ENCODE data around the gene CYP39A1. TPM values are rescaled to one million over a fixed set of nuclear protein-coding genes. Genes with fewer than 3 reads are reported as not detected.

The CYP39A1 gene
- total and polyA plus RNA-seq, 9 donors, result 0.90 to 3.1 (median 1.9) TPM

GRCh38 chr6:46629691-46630090 is 22.9 kb downstream of the CYP39A1 start:
- WGBS (ENCODE audit: insufficient coverage), result 57% methylated on average over 1 of the region's 7 CpGs
- Histone ChIP-seq H3K27me3 (ENCODE audit: control insufficient read depth, insufficient read depth, low read length) (no peaks in the 10 kb centered on the region), H3K4me1 (ENCODE audit: control insufficient read depth, insufficient read depth, low read length) (no peaks in the 10 kb centered on the region), H3K9me3 (replicated peaks; ENCODE audit: control insufficient read depth, low read depth, low read length) (no peaks in the 10 kb centered on the region), H3K36me3 (ENCODE audit: control insufficient read depth, insufficient read depth, low read length) (no peaks in the 10 kb centered on the region), H3K27ac (ENCODE audit: low read length) (no peak overlapping the region), H3K4me3 (ENCODE audit: low read length) (no peak overlapping the region)
- DNase-seq, result no peak

GRCh38 chr6:46628976-46629375 is 23.6 kb downstream of the CYP39A1 start:
- Histone ChIP-seq H3K4me3 (ENCODE audit: low read length) (no peak overlapping the region), H3K27ac (ENCODE audit: low read length) (no peak overlapping the region)
- WGBS (ENCODE audit: insufficient coverage), result no CpG with 5 or more reads among the region's 3 CpGs

GRCh38 chr6:46628498-46628897 is 24.1 kb downstream of the CYP39A1 start:
- Histone ChIP-seq H3K4me1 (ENCODE audit: control insufficient read depth, insufficient read depth, low read length) (no peaks in the 10 kb centered on the region), H3K27ac (ENCODE audit: low read length) (no peak overlapping the region), H3K36me3 (ENCODE audit: control insufficient read depth, insufficient read depth, low read length) (no peaks in the 10 kb centered on the region), H3K9me3 (replicated peaks; ENCODE audit: control insufficient read depth, low read depth, low read length) (no peaks in the 10 kb centered on the region), H3K27me3 (ENCODE audit: control insufficient read depth, insufficient read depth, low read length) (no peaks in the 10 kb centered on the region), H3K4me3 (ENCODE audit: low read length) (no peak overlapping the region)
- no CpG with 5 or more reads among the region's 1 CpG for WGBS (ENCODE audit: insufficient coverage)
- peak; percentile 27 for DNase-seq

More at GRCh38 chr6:46628976-46629375, 23.6 kb downstream of the CYP39A1 start:
- H3K4me1 ChIP-seq (ENCODE audit: control insufficient read depth, insufficient read depth, low read length), result no peaks in the 10 kb centered on the region
- no peaks in the 10 kb centered on the region for H3K27me3 ChIP-seq (ENCODE audit: control insufficient read depth, insufficient read depth, low read length)
- no peaks in the 10 kb centered on the region for H3K36me3 ChIP-seq (ENCODE audit: control insufficient read depth, insufficient read depth, low read length)
- H3K9me3 ChIP-seq (replicated peaks; ENCODE audit: control insufficient read depth, low read depth, low read length), result no peaks in the 10 kb centered on the region
- DNase-seq, result no peak

GRCh38 chr6:46626976-46627375 is 25.6 kb downstream of the CYP39A1 start:
- no peaks in the 10 kb centered on the region for H3K36me3 ChIP-seq (ENCODE audit: control insufficient read depth, insufficient read depth, low read length)
- no peak overlapping the region for H3K27ac ChIP-seq (ENCODE audit: low read length)
- WGBS (ENCODE audit: insufficient coverage), result no CpG with 5 or more reads among the region's 4 CpGs
- no peak overlapping the region for H3K4me3 ChIP-seq (ENCODE audit: low read length)
- no peaks in the 10 kb centered on the region for H3K9me3 ChIP-seq (replicated peaks; ENCODE audit: control insufficient read depth, low read depth, low read length)
- no peak for DNase-seq
- no peaks in the 10 kb centered on the region for H3K4me1 ChIP-seq (ENCODE audit: control insufficient read depth, insufficient read depth, low read length)
- no peaks in the 10 kb centered on the region for H3K27me3 ChIP-seq (ENCODE audit: control insufficient read depth, insufficient read depth, low read length)

- Histone ChIP-seq H3K4me1 (ENCODE audit: control insufficient read depth, insufficient read depth, low read length) (no peaks in the 10 kb centered on the region), H3K4me3 (ENCODE audit: low read length) (no peak overlapping the region), H3K27ac (ENCODE audit: low read length) (no peak overlapping the region), H3K27me3 (ENCODE audit: control insufficient read depth, insufficient read depth, low read length) (no peaks in the 10 kb centered on the region), H3K36me3 (ENCODE audit: control insufficient read depth, insufficient read depth, low read length) (no peaks in the 10 kb centered on the region), H3K9me3 (replicated peaks; ENCODE audit: control insufficient read depth, low read depth, low read length) (no peaks in the 10 kb centered on the region)
- no CpG with 5 or more reads among the region's 3 CpGs for WGBS (ENCODE audit: insufficient coverage)
- DNase-seq, result peak; percentile 63
These were observed 26.2 kb downstream of the CYP39A1 start for GRCh38 chr6:46626228-46626909.

GRCh38 chr6:46618726-46619125 is 33.9 kb downstream of the CYP39A1 start:
- no CpG with 5 or more reads among the region's 1 CpG for WGBS (ENCODE audit: insufficient coverage)

GRCh38 chr6:46612645-46613044 is 40.0 kb downstream of the CYP39A1 start:
- Histone ChIP-seq H3K27ac (ENCODE audit: low read length) (no peak overlapping the region), H3K27me3 (ENCODE audit: control insufficient read depth, insufficient read depth, low read length) (no peaks in the 10 kb centered on the region), H3K4me1 (ENCODE audit: control insufficient read depth, insufficient read depth, low read length) (no peaks in the 10 kb centered on the region), H3K9me3 (replicated peaks; ENCODE audit: control insufficient read depth, low read depth, low read length) (no peaks in the 10 kb centered on the region), H3K36me3 (ENCODE audit: control insufficient read depth, insufficient read depth, low read length) (no peaks in the 10 kb centered on the region), H3K4me3 (ENCODE audit: low read length) (no peak overlapping the region)
- 90% methylated on average over 2 of the region's 2 CpGs for WGBS (ENCODE audit: insufficient coverage)
- no peak for DNase-seq

More at GRCh38 chr6:46618726-46619125, 33.9 kb downstream of the CYP39A1 start:
- Histone ChIP-seq H3K36me3 (ENCODE audit: control insufficient read depth, insufficient read depth, low read length) (no peaks in the 10 kb centered on the region), H3K27me3 (ENCODE audit: control insufficient read depth, insufficient read depth, low read length) (no peaks in the 10 kb centered on the region), H3K4me3 (ENCODE audit: low read length) (no peak overlapping the region), H3K27ac (ENCODE audit: low read length) (no peak overlapping the region), H3K4me1 (ENCODE audit: control insufficient read depth, insufficient read depth, low read length) (no peaks in the 10 kb centered on the region), H3K9me3 (replicated peaks; ENCODE audit: control insufficient read depth, low read depth, low read length) (no peaks in the 10 kb centered on the region)
- DNase-seq, result no peak

- WGBS (ENCODE audit: insufficient coverage), result no CpG with 5 or more reads among the region's 3 CpGs
- no peaks in the 10 kb centered on the region for H3K36me3 ChIP-seq (ENCODE audit: control insufficient read depth, insufficient read depth, low read length)
- DNase-seq, result peak; percentile 7
- H3K4me1 ChIP-seq (ENCODE audit: control insufficient read depth, insufficient read depth, low read length), result no peaks in the 10 kb centered on the region
- no peaks in the 10 kb centered on the region for H3K9me3 ChIP-seq (replicated peaks; ENCODE audit: control insufficient read depth, low read depth, low read length)
- no peak overlapping the region for H3K4me3 ChIP-seq (ENCODE audit: low read length)
- no peak overlapping the region for H3K27ac ChIP-seq (ENCODE audit: low read length)
- no peaks in the 10 kb centered on the region for H3K27me3 ChIP-seq (ENCODE audit: control insufficient read depth, insufficient read depth, low read length)
These were observed 41.6 kb downstream of the CYP39A1 start for GRCh38 chr6:46610862-46611553.

GRCh38 chr6:46606338-46606737 is 46.3 kb downstream of the CYP39A1 start:
- Histone ChIP-seq H3K27ac (ENCODE audit: low read length) (no peak overlapping the region), H3K9me3 (replicated peaks; ENCODE audit: control insufficient read depth, low read depth, low read length) (no peaks in the 10 kb centered on the region), H3K27me3 (ENCODE audit: control insufficient read depth, insufficient read depth, low read length) (no peaks in the 10 kb centered on the region), H3K4me3 (ENCODE audit: low read length) (no peak overlapping the region), H3K4me1 (ENCODE audit: control insufficient read depth, insufficient read depth, low read length) (no peaks in the 10 kb centered on the region), H3K36me3 (ENCODE audit: control insufficient read depth, insufficient read depth, low read length) (no peaks in the 10 kb centered on the region)
- no CpG with 5 or more reads among the region's 3 CpGs for WGBS (ENCODE audit: insufficient coverage)
- DNase-seq, result peak; percentile 63

GRCh38 chr6:46605091-46605797 is 47.4 kb downstream of the CYP39A1 start:
- Histone ChIP-seq H3K27ac (ENCODE audit: low read length) (no peak overlapping the region), H3K4me3 (ENCODE audit: low read length) (no peak overlapping the region), H3K9me3 (replicated peaks; ENCODE audit: control insufficient read depth, low read depth, low read length) (no peaks in the 10 kb centered on the region), H3K4me1 (ENCODE audit: control insufficient read depth, insufficient read depth, low read length) (no peaks in the 10 kb centered on the region), H3K27me3 (ENCODE audit: control insufficient read depth, insufficient read depth, low read length) (no peaks in the 10 kb centered on the region), H3K36me3 (ENCODE audit: control insufficient read depth, insufficient read depth, low read length) (no peaks in the 10 kb centered on the region)
- WGBS (ENCODE audit: insufficient coverage), result no CpG with 5 or more reads among the region's 3 CpGs
- DNase-seq, result no peak
